Spleen (tissue), 11 donors: Measurements from ENCODE around the gene MGAT4A. TPM values are rescaled to one million over a fixed set of nuclear protein-coding genes. Genes with fewer than 3 reads are reported as not detected.

ENCODE experiments used
- DNase-seq: peaks from one replicate; pipeline ENCODE4 v3.0.0-alpha.2; 2020
- H3K27ac ChIP-seq, 8 donors: fragments of 200-600 bp; sonication (generic) in 7 of 8; 1 replicate in 4 of 8; 2 replicates in 4 of 8; pipeline versions ENCODE4 v1.5.0 to v1.8.0; 2016 to 2021; ENCODE audit warnings: inconsistent platforms in 4 of 8, mild to moderate bottlenecking in 4 of 8, moderate library complexity in 1 of 8
- H3K27me3 ChIP-seq, 7 donors: fragments of 200-600 bp; sonication (generic) in 6 of 7; replicated peaks in 1 of 7; 1 replicate in 4 of 7; 2 replicates in 3 of 7; pipeline versions ENCODE4 v1.5.0 to v1.8.0; 2016 to 2021; ENCODE audit warnings: inconsistent platforms in 3 of 7, mild to moderate bottlenecking in 1 of 7
- H3K36me3 ChIP-seq, 6 donors: fragments of 200-600 bp; sonication (generic) in 5 of 6; 1 replicate in 4 of 6; 2 replicates in 2 of 6; pipeline versions ENCODE4 v1.5.0 to v1.8.0; 2016 to 2021; ENCODE audit warnings: inconsistent platforms in 2 of 6
- H3K4me1 ChIP-seq, 6 donors: fragments of 200-600 bp; sonication (generic) in 5 of 6; 1 replicate in 3 of 6; 2 replicates in 3 of 6; pipeline versions ENCODE4 v1.5.0 to v1.8.0; 2016 to 2021; ENCODE audit warnings: inconsistent platforms in 3 of 6
- H3K4me3 ChIP-seq, 8 donors: fragments of 200-600 bp; sonication (generic) in 7 of 8; 1 replicate in 4 of 8; 2 replicates in 4 of 8; pipeline versions ENCODE4 v1.5.0 to v1.8.0; 2016 to 2021; ENCODE audit warnings: inconsistent platforms in 4 of 8, mild to moderate bottlenecking in 4 of 8, moderate library complexity in 2 of 8
- H3K9me3 ChIP-seq, 8 donors: fragments of 200-600 bp; sonication (generic) in 7 of 8; 1 replicate in 4 of 8; 2 replicates in 4 of 8; pipeline versions ENCODE4 v1.5.0 to v1.8.0; 2016 to 2021; ENCODE audit warnings: inconsistent platforms in 4 of 8
- POLR2A ChIP-seq, 3 donors: fragments of 450-650 bp; IDR thresholded peaks; one replicate each; pipeline ENCODE4 v1.5.1; 2017; ENCODE audit warnings: antibody characterized with exemption in 3 of 3, mild to moderate bottlenecking in 1 of 3
- POLR2AphosphoS5 ChIP-seq, 3 donors: sonication (generic); formaldehyde crosslinking; IDR thresholded peaks; one replicate each; pipeline ENCODE4 v1.5.1; 2017; ENCODE audit warnings: antibody characterized with exemption in 3 of 3
- WGBS, 5 donors: extraction: QIAGEN DNeasy Blood & Tissue Kit in 3 of 5; methylation state at CpG; one replicate each; pipeline versions ENCODE4 v1.1.5 to v1.1.7; 2013 to 2018; 5-methylcytosine and 5-hydroxymethylcytosine counted together
- intact Hi-C: fragments of 100-400 bp; cut with DNase I; formaldehyde crosslinking; loops from one replicate; pipeline ENCODE4 v1.15.0; 2023; ENCODE audit warnings: low total_unique reads
- polyA plus RNA-seq, 3 donors: library from polyadenylated mRNA; stranded (reverse); fragments of 200-250 nt; gene quantifications; one replicate each; pipeline ENCODE4 v1.2.1, GENCODE V29; 2013
- total RNA-seq, 7 donors: library from RNA; depleted of rRNA in 3 of 7; stranded (reverse); fragments of >200 nt in 3 of 7; fragmentation: NEBNext Ultra II Directional in 4 of 7; extraction: Animal tissue kit (Norgen Biotek cat#: 25700) in 4 of 7; gene quantifications; one replicate each; pipeline versions ENCODE4 v1.1.0 to v1.2.1, GENCODE V29; 2016 to 2021
- TF ChIP-seq, protein P1 (sequence below), 11 experiments: fragments of 200-600 bp in 7 of 11; fragments of 450-650 bp in 4 of 11; sonication (generic) in 4 of 11; IDR thresholded peaks in 8 of 11; conservative IDR thresholded peaks in 3 of 11; 1 replicate in 7 of 11; 2 replicates in 4 of 11; pipeline versions ENCODE4 v1.4.0 to v1.8.0; 2016 to 2021; ENCODE audit warnings: antibody characterized with exemption in 11 of 11, inconsistent platforms in 4 of 11, mild to moderate bottlenecking in 1 of 11
- donor health status: healthy with polysubstance abuse.
- donor health status: DM: no; HTN: no; CAD: no; lungs with moderate emphysema.
- donor health status: DM: no; HTN: no; CAD: no.
- donor health status: Bipolar disorder and iron deficiency.
- donor health status: healthy.
- donor health status: DM: no; HTN: no; CAD: no.
- donor health status: DM: yes; HTN: yes; CAD: no.

The MGAT4A gene
- total and polyA plus RNA-seq, 10 donors, result 5.7 to 45.9 (median 31.5) TPM

DNA sequence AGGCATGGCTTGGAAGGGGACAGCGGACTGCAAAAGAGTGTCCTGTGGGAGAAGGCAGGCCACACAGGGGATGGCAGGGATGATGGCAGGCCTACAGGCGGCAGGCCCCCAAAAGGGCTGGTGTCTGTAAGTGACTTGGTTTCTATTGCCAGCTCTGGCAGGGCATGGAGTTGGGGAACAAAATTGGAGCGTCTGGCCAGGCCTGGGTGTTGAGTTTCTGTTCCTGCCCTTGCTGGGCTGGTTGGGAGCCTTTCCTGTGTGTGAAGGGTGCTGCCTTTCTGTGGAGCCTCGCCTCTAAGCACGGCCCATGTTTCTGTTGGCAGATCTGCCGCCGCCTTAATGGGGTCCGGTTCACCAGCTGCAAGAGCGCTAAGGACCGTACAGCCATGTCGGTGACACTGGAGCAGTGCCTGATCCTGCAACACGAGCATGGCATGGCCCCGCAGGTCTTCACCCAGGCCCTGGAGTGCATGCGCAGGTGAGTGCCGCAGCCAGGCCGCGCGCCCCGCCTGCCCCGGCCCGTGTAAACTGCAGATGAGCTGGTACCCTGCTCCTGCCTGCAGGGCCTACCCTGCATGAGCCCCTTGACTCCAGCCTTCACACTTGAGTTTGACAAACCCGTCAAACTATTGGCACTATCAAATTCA, 154.1 kb downstream of the MGAT4A start:
- Histone ChIP-seq H3K36me3 (peaks cover 0 to 100% (median 81%) of the 10 kb centered on the region in 6 donors), H3K27ac (no peak overlapping the region), H3K9me3 (no peaks in the 10 kb centered on the region), H3K4me3 (no peak overlapping the region), H3K4me1 (peaks cover 0 to 12% (median 0%) of the 10 kb centered on the region in 6 donors), H3K27me3 (no peaks in the 10 kb centered on the region)
- intact Hi-C loops, result no loop called here
- TF ChIP-seq, protein P1, sequence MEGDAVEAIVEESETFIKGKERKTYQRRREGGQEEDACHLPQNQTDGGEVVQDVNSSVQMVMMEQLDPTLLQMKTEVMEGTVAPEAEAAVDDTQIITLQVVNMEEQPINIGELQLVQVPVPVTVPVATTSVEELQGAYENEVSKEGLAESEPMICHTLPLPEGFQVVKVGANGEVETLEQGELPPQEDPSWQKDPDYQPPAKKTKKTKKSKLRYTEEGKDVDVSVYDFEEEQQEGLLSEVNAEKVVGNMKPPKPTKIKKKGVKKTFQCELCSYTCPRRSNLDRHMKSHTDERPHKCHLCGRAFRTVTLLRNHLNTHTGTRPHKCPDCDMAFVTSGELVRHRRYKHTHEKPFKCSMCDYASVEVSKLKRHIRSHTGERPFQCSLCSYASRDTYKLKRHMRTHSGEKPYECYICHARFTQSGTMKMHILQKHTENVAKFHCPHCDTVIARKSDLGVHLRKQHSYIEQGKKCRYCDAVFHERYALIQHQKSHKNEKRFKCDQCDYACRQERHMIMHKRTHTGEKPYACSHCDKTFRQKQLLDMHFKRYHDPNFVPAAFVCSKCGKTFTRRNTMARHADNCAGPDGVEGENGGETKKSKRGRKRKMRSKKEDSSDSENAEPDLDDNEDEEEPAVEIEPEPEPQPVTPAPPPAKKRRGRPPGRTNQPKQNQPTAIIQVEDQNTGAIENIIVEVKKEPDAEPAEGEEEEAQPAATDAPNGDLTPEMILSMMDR (IDR thresholded peaks at IDR 0.05 in 8 of 11, conservative IDR thresholded peaks at IDR 0.05 in 3 of 11), result no peak
- no peak for TF ChIP-seq POLR2A (IDR thresholded peaks at IDR 0.05)
- TF ChIP-seq POLR2AphosphoS5 (IDR thresholded peaks at IDR 0.05), result no peak
- 89 to 100% (median 96%) methylated on average over 4 to 22 of the region's 22 CpGs for WGBS, 5 donors
- DNase-seq, result no peak

- Histone ChIP-seq H3K27me3 (no peaks in the 10 kb centered on the region), H3K27ac (no peak overlapping the region), H3K4me3 (no peak overlapping the region), H3K9me3 (no peaks in the 10 kb centered on the region), H3K36me3 (peaks cover 0 to 100% (median 85%) of the 10 kb centered on the region in 6 donors), H3K4me1 (no peaks in the 10 kb centered on the region)
- no peak for DNase-seq
- intact Hi-C loops, result no loop called here
- TF ChIP-seq, protein P1 (IDR thresholded peaks at IDR 0.05 in 8 of 11, conservative IDR thresholded peaks at IDR 0.05 in 3 of 11), result no peak
- TF ChIP-seq POLR2AphosphoS5 (IDR thresholded peaks at IDR 0.05), result peak in 2 of 3 donors; percentile 15 to 57
- 95 to 98% (median 96%) methylated on average over 13 of the region's 13 CpGs for WGBS, 5 donors
These were observed 157.5 kb downstream of the MGAT4A start for GRCh38 chr2:98573426-98573825.

DNA sequence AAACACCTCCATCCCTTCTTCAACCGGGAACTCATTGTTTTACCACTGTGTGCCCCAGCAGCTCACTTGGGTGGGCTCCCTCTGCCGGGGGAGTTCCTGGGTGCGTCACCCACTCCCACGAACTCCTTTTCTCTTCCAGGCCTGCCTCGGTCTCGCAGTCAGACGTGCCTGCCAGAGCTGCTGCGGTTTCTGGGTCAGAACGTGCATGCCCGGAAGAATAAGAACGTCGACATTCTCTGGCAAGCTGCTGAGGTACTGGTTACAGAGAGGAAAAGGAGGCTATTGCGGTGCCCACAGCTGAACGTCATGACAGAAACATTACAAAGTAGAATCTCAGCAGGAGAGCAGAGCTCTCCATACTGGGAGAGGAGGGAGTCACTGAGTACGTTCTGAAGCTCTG, 158.3 kb downstream of the MGAT4A start:
- no peaks in the 10 kb centered on the region for H3K4me1 ChIP-seq
- 92 to 97% (median 93%) methylated on average over 15 of the region's 15 CpGs for WGBS, 5 donors
- TF ChIP-seq POLR2AphosphoS5 (IDR thresholded peaks at IDR 0.05), result no peak
- TF ChIP-seq, protein P1 (IDR thresholded peaks at IDR 0.05 in 8 of 11, conservative IDR thresholded peaks at IDR 0.05 in 3 of 11), result no peak
- TF ChIP-seq POLR2A (IDR thresholded peaks at IDR 0.05), result no peak
- H3K9me3 ChIP-seq, result no peaks in the 10 kb centered on the region
- intact Hi-C loops, result no loop called here
- H3K27ac ChIP-seq, result no peak overlapping the region
- peaks cover 0 to 100% (median 85%) of the 10 kb centered on the region in 6 donors for H3K36me3 ChIP-seq
- no peaks in the 10 kb centered on the region for H3K27me3 ChIP-seq
- H3K4me3 ChIP-seq, result no peak overlapping the region
- no peak for DNase-seq

DNA sequence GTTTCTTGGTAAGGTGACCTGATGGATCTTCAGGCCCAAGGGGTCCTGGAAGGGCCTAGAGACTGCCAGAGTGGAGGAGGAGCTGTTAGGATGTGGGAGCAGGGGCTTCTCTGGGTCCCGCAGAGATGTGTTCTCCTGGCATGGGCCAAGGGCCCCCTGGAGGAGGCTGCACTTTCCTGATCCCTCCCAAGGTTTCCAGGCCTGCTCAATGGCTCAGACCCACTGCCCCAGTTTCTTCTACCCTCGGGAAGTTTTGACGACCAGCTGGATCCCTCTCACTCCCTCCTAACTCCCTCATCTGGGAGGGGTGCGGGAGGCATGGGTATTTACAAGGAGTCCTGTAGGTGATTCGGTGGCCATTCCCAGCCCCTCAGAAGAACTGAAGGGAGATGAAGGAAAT, 158.7 kb downstream of the MGAT4A start:
- DNase-seq, result no peak
- H3K27ac ChIP-seq, result no peak overlapping the region
- H3K4me1 ChIP-seq, result no peaks in the 10 kb centered on the region
- no peaks in the 10 kb centered on the region for H3K27me3 ChIP-seq
- TF ChIP-seq, protein P1 (IDR thresholded peaks at IDR 0.05 in 8 of 11, conservative IDR thresholded peaks at IDR 0.05 in 3 of 11), result no peak
- no peak for TF ChIP-seq POLR2AphosphoS5 (IDR thresholded peaks at IDR 0.05)
- TF ChIP-seq POLR2A (IDR thresholded peaks at IDR 0.05), result no peak
- peaks cover 0 to 100% (median 85%) of the 10 kb centered on the region in 6 donors for H3K36me3 ChIP-seq
- intact Hi-C loops, result no loop called here
- H3K9me3 ChIP-seq, result no peaks in the 10 kb centered on the region
- no peak overlapping the region for H3K4me3 ChIP-seq
- WGBS, 5 donors, result 90 to 100% (median 91%) methylated on average over 5 of the region's 5 CpGs
